WTC11 (cell line): ENCODE data around the gene OR52I1. TPM values are rescaled to one million over a fixed set of nuclear protein-coding genes. Genes with fewer than 3 reads are reported as not detected.

Source experiments
- ATAC-seq: fragments of 200-7000 bp; cut with Tn5 transposase; 2 replicates; pipeline ENCODE4 v1.10.0; 2021; ENCODE audit warnings: mild to moderate bottlenecking, moderate library complexity
- CTCF ChIA-PET: fragments of 300-600 bp; sonication (Branson Sonifier 250); formaldehyde crosslinking; loops from one replicate; lab custom pipeline; 2021; ENCODE audit warnings: antibody characterized with exemption; lab: Charles Lee
- POLR2A ChIA-PET: fragments of 350-600 bp; sonication (Branson Sonifier 250); formaldehyde crosslinking; loops from one replicate; lab custom pipeline; 2021; ENCODE audit warnings: antibody characterized with exemption; lab: Charles Lee
- DNase-seq: peaks from one replicate; pipeline ENCODE4 v3.0.0; 2021; ENCODE audit warnings: low spot score
- H3K27ac Mint-ChIP-seq: 2 replicates; pipeline ENCODE4 v1.8.0; 2021; ENCODE audit warnings: mixed read lengths
- H3K27me3 Mint-ChIP-seq: 2 replicates; pipeline ENCODE4 v1.8.0; 2021; ENCODE audit warnings: low read depth, mild to moderate bottlenecking, moderate library complexity, mixed read lengths
- H3K36me3 Mint-ChIP-seq: 2 replicates; pipeline ENCODE4 v1.8.0; 2021; ENCODE audit warnings: mixed read lengths
- H3K4me1 Mint-ChIP-seq: 2 replicates; pipeline ENCODE4 v1.8.0; 2022; ENCODE audit warnings: mixed read lengths
- H3K4me3 Mint-ChIP-seq: 2 replicates; pipeline ENCODE4 v1.8.0; 2021; ENCODE audit warnings: mild to moderate bottlenecking, moderate library complexity, mixed read lengths
- H3K9me3 Mint-ChIP-seq: 2 replicates; pipeline ENCODE4 v1.8.0; 2021; ENCODE audit warnings: mixed read lengths
- ATF1 ChIP-seq: sonication (generic); formaldehyde crosslinking; IDR thresholded peaks from 2 replicates; pipeline ENCODE4 v1.8.1; 2023; ENCODE audit warnings: mild to moderate bottlenecking, moderate library complexity, missing genetic modification reagents
- CREB1 ChIP-seq: sonication (generic); formaldehyde crosslinking; IDR thresholded peaks from 2 replicates; pipeline ENCODE4 v1.8.0; 2023; ENCODE audit warnings: mild to moderate bottlenecking, missing genetic modification reagents
- CREM ChIP-seq: sonication (generic); formaldehyde crosslinking; IDR thresholded peaks from 2 replicates; pipeline ENCODE4 v1.8.1; 2022; ENCODE audit warnings: mild to moderate bottlenecking, missing genetic modification reagents, moderate library complexity
- E2F4 ChIP-seq: sonication (generic); formaldehyde crosslinking; IDR thresholded peaks from 2 replicates; pipeline ENCODE4 v1.8.1; 2022; ENCODE audit warnings: low read depth, mild to moderate bottlenecking, moderate library complexity, missing genetic modification reagents, borderline replicate concordance
- ESRRA ChIP-seq: sonication (generic); formaldehyde crosslinking; IDR thresholded peaks from 2 replicates; pipeline ENCODE4 v1.8.1; 2022; ENCODE audit warnings: mild to moderate bottlenecking, missing genetic modification reagents, borderline replicate concordance
- ETV6 ChIP-seq: sonication (generic); formaldehyde crosslinking; IDR thresholded peaks from 2 replicates; pipeline ENCODE4 v1.8.1; 2022; ENCODE audit warnings: mild to moderate bottlenecking, missing genetic modification reagents
- MYBL2 ChIP-seq: sonication (generic); formaldehyde crosslinking; IDR thresholded peaks from 2 replicates; pipeline ENCODE4 v1.8.1; 2023; ENCODE audit warnings: mild to moderate bottlenecking, moderate library complexity, missing genetic modification reagents
- NR1H2 ChIP-seq: sonication (generic); formaldehyde crosslinking; IDR thresholded peaks from 2 replicates; pipeline ENCODE4 v1.9.0; 2021; ENCODE audit warnings: mild to moderate bottlenecking, moderate library complexity, missing genetic modification reagents
- PRDM15 ChIP-seq: sonication (generic); formaldehyde crosslinking; IDR thresholded peaks from 2 replicates; pipeline ENCODE4 v1.8.0; 2022; ENCODE audit warnings: missing genetic modification reagents
- RELA ChIP-seq: sonication (generic); formaldehyde crosslinking; IDR thresholded peaks from 2 replicates; pipeline ENCODE4 v1.8.1; 2022; ENCODE audit warnings: missing genetic modification reagents, mild to moderate bottlenecking, borderline replicate concordance
- TEAD4 ChIP-seq: sonication (generic); formaldehyde crosslinking; IDR thresholded peaks from 2 replicates; pipeline ENCODE4 v1.8.0; 2022; ENCODE audit warnings: mild to moderate bottlenecking, missing genetic modification reagents
- ZNF416 ChIP-seq: fragments of 250-450 bp; sonication (Bioruptor Pico); IDR thresholded peaks from 2 replicates; pipeline ENCODE4 v1.9.0; 2021; ENCODE audit warnings: mild to moderate bottlenecking, inconsistent platforms
- total RNA-seq: library from RNA; stranded (reverse); gene quantifications from 3 replicates; pipeline ENCODE4 v1.2.3, GENCODE V29; 2021
- TF ChIP-seq, protein P1 (sequence below): fragments of 250-450 bp; sonication (Bioruptor Pico); IDR thresholded peaks from 2 replicates; pipeline ENCODE4 v1.8.0; 2021; ENCODE audit warnings: mild to moderate bottlenecking
- TF ChIP-seq, protein P2 (sequence below): fragments of 250-450 bp; sonication (Bioruptor Pico); IDR thresholded peaks from 2 replicates; pipeline ENCODE4 v1.9.0; 2021; ENCODE audit warnings: mild to moderate bottlenecking
- TF ChIP-seq, protein P3 (sequence below): fragments of 250-450 bp; sonication (Bioruptor Pico); conservative IDR thresholded peaks from 2 replicates; pipeline ENCODE4 v1.9.0; 2021; ENCODE audit warnings: mild to moderate bottlenecking
- TF ChIP-seq, protein P4 (sequence below): sonication (generic); formaldehyde crosslinking; IDR thresholded peaks from 2 replicates; pipeline ENCODE4 v1.8.1; 2023; ENCODE audit warnings: mild to moderate bottlenecking, moderate library complexity, missing genetic modification reagents
- TF ChIP-seq, protein P5 (sequence below): fragments of 250-450 bp; sonication (Bioruptor Pico); IDR thresholded peaks from 2 replicates; pipeline ENCODE4 v2.1.2; 2022; ENCODE audit warnings: mild to moderate bottlenecking, moderate library complexity

Gene OR52I1
- total RNA-seq, 1 experiment from 2014 or later = not detected

GRCh38 chr11:4641501-4641900 lies 47.7 kb downstream of the OR52I1 start (continued):
- TF ChIP-seq PRDM15 (CRISPR knock-in tag) = no peak
- TF ChIP-seq CREM = no peak
- TF ChIP-seq, all 79 proteins: peak for 0

DNA sequence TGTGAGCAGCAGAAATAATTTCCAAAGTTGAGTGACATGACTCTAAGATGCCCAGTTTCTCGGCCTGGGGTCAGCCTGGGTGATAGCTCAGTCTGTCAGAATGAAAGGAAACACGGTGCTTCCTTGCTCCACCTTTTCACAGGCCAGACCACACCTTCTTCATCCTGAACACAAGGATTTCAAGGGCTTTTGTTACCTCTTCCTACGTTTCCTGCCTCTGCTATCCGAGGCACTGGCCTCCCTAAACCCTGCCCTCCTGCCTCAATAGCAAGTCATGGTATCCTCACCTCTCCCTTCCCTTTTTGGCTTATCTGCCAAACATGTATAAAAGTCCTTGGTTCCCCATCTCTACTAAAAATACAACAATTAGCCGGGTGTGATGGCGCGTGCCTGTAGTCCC lies 48.2 kb downstream of the OR52I1 start:
- TF ChIP-seq, protein P1, sequence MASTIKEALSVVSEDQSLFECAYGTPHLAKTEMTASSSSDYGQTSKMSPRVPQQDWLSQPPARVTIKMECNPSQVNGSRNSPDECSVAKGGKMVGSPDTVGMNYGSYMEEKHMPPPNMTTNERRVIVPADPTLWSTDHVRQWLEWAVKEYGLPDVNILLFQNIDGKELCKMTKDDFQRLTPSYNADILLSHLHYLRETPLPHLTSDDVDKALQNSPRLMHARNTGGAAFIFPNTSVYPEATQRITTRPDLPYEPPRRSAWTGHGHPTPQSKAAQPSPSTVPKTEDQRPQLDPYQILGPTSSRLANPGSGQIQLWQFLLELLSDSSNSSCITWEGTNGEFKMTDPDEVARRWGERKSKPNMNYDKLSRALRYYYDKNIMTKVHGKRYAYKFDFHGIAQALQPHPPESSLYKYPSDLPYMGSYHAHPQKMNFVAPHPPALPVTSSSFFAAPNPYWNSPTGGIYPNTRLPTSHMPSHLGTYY = no peak
- TF ChIP-seq PRDM15 (CRISPR knock-in tag) = no peak
- no peak for TF ChIP-seq ATF1 (CRISPR knock-in tag)
- no peak for TF ChIP-seq NR1H2 (CRISPR knock-in tag)
- TF ChIP-seq, protein P2, sequence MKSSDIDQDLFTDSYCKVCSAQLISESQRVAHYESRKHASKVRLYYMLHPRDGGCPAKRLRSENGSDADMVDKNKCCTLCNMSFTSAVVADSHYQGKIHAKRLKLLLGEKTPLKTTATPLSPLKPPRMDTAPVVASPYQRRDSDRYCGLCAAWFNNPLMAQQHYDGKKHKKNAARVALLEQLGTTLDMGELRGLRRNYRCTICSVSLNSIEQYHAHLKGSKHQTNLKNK = no peak
- TF ChIP-seq, protein P3, sequence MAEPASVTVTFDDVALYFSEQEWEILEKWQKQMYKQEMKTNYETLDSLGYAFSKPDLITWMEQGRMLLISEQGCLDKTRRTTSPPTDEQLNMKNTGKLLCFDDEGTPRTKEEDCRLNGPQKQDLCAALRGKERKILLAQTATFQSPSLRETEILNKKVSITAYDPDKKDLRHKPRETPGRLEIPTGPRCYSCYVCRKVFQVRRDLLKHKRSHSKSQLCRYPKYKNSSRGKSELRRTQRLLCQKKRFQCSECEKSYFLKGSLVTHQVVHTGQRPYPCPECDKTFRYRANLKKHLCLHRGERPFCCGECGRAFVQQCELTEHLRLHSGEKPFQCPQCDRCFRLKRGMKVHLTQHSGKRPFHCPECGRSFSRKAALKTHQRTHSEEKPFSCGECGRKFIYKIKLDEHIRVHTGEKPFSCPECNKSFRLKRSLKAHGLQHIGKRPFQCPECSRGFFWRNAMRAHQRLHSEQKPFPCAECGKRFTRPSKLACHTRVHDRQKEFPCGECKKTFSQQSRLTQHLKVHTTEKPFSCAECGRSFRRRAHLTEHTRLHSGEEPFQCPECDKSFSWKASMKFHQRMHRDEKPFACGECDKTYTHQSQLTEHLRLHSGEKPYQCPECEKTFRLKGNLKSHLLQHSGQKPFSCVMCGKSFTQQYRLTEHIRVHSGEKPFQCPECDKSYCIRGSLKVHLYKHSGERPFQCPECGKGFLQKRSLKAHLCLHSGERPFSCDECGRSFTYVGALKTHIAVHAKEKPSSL (CRISPR knock-in tag) = no peak
- TF ChIP-seq MYBL2 = no peak
- TF ChIP-seq ESRRA (CRISPR knock-in tag) = no peak
- TF ChIP-seq, protein P4, sequence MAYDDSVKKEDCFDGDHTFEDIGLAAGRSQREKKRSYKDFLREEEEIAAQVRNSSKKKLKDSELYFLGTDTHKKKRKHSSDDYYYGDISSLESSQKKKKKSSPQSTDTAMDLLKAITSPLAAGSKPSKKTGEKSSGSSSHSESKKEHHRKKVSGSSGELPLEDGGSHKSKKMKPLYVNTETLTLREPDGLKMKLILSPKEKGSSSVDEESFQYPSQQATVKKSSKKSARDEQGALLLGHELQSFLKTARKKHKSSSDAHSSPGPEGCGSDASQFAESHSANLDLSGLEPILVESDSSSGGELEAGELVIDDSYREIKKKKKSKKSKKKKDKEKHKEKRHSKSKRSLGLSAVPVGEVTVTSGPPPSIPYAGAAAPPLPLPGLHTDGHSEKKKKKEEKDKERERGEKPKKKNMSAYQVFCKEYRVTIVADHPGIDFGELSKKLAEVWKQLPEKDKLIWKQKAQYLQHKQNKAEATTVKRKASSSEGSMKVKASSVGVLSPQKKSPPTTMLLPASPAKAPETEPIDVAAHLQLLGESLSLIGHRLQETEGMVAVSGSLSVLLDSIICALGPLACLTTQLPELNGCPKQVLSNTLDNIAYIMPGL (CRISPR knock-in tag) = no peak
- TF ChIP-seq E2F4 (CRISPR knock-in tag) = no peak
- TF ChIP-seq TEAD4 (CRISPR knock-in tag) = no peak
- TF ChIP-seq ETV6 (CRISPR knock-in tag) = no peak
- no peak for TF ChIP-seq RELA (CRISPR knock-in tag)
- TF ChIP-seq CREB1 (CRISPR knock-in tag) = no peak
- TF ChIP-seq ZNF416 = no peak
- TF ChIP-seq, protein P5, sequence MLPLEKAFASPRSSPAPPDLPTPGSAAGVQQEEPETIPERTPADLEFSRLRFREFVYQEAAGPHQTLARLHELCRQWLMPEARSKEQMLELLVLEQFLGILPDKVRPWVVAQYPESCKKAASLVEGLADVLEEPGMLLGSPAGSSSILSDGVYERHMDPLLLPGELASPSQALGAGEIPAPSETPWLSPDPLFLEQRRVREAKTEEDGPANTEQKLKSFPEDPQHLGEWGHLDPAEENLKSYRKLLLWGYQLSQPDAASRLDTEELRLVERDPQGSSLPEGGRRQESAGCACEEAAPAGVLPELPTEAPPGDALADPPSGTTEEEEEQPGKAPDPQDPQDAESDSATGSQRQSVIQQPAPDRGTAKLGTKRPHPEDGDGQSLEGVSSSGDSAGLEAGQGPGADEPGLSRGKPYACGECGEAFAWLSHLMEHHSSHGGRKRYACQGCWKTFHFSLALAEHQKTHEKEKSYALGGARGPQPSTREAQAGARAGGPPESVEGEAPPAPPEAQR = no peak
- peaks cover 8% of the 10 kb centered on the region; the same call in 1 of the 2 replicates for H3K9me3 Mint-ChIP-seq
- no peak overlapping the region for H3K27ac Mint-ChIP-seq
- H3K27me3 Mint-ChIP-seq = peaks cover 3% of the 10 kb centered on the region; the same call in 1 of the 2 replicates
- ChIA-PET POLR2A (no interaction called here), CTCF (interaction anchor here (1.4 kb wide), 1 partner anchor 15 kb away, joined by 3 read pairs; no protein-coding TSS in a partner anchor)
- H3K36me3 Mint-ChIP-seq = no peaks in the 10 kb centered on the region
- no peak overlapping the region for H3K4me3 Mint-ChIP-seq
- DNase-seq (no peak), ATAC-seq (no peak)
- H3K4me1 Mint-ChIP-seq = peaks cover 13% of the 10 kb centered on the region
